GM23248 (cell line): ENCODE data around the gene PNKD. TPM values are rescaled to one million over a fixed set of nuclear protein-coding genes. Genes with fewer than 3 reads are reported as not detected.
A peak's percentile ranks its signal among the peaks of the same experiment; 100 is the strongest.

Experiments used
- DNase-seq: peaks from one replicate; pipeline ENCODE4 v3.0.0-alpha.2; 2015
- H2AFZ ChIP-seq: fragments of 200-600 bp; sonication (generic); 2 replicates; pipeline ENCODE4 v1.6.1; 2016; ENCODE audit warnings: antibody characterized with exemption
- H3F3A ChIP-seq: fragments of 200-600 bp; sonication (generic); 2 replicates; pipeline ENCODE4 v1.6.1; 2016; ENCODE audit warnings: mild to moderate bottlenecking, antibody characterized with exemption, mixed run types; ENCODE audit not compliant: insufficient read depth
- H3K27ac ChIP-seq: fragments of 200-600 bp; sonication (generic); 2 replicates; pipeline ENCODE4 v1.5.1; 2016; ENCODE audit warnings: mild to moderate bottlenecking
- H3K27me3 ChIP-seq: fragments of 200-600 bp; sonication (generic); replicated peaks from 2 replicates; pipeline ENCODE4 v1.6.1; 2016; ENCODE audit warnings: mild to moderate bottlenecking; ENCODE audit not compliant: insufficient read depth
- H3K36me3 ChIP-seq: fragments of 200-600 bp; sonication (generic); 2 replicates; pipeline ENCODE4 v1.6.1; 2016; ENCODE audit warnings: low read depth, mild to moderate bottlenecking
- H3K4me1 ChIP-seq: fragments of 200-600 bp; sonication (generic); 2 replicates; pipeline ENCODE4 v1.6.1; 2016; ENCODE audit warnings: mild to moderate bottlenecking; ENCODE audit not compliant: insufficient read depth
- H3K4me2 ChIP-seq: fragments of 200-600 bp; sonication (generic); one replicate; pipeline ENCODE4 v1.6.1; 2016; ENCODE audit warnings: mild to moderate bottlenecking; ENCODE audit not compliant: unreplicated experiment
- H3K4me3 ChIP-seq: fragments of 200-600 bp; sonication (generic); 2 replicates; pipeline ENCODE4 v1.5.1; 2016; ENCODE audit warnings: mild to moderate bottlenecking
- H3K79me2 ChIP-seq: fragments of 200-600 bp; sonication (generic); 2 replicates; pipeline ENCODE4 v1.6.1; 2016; ENCODE audit warnings: mild to moderate bottlenecking; ENCODE audit not compliant: insufficient read depth
- H3K9ac ChIP-seq: fragments of 200-600 bp; sonication (generic); 2 replicates; pipeline ENCODE4 v1.6.1; 2016; ENCODE audit warnings: mild to moderate bottlenecking
- H3K9me2 ChIP-seq: fragments of 200-600 bp; sonication (generic); 2 replicates; pipeline ENCODE4 v1.6.1; 2016; ENCODE audit warnings: mixed run types, mild to moderate bottlenecking, moderate library complexity; ENCODE audit not compliant: insufficient read depth
- H3K9me3 ChIP-seq: fragments of 200-600 bp; sonication (generic); one replicate; pipeline ENCODE4 v1.6.1; 2017; ENCODE audit warnings: low read depth
- H4K20me1 ChIP-seq: fragments of 200-600 bp; sonication (generic); 2 replicates; pipeline ENCODE4 v1.6.0; 2016; ENCODE audit not compliant: insufficient read depth
- EZH2 ChIP-seq: fragments of 200-600 bp; sonication (generic); IDR thresholded peaks from 2 replicates; pipeline ENCODE4 v1.6.1; 2018; ENCODE audit warnings: antibody characterized with exemption, mild to moderate bottlenecking; ENCODE audit not compliant: insufficient read depth, poor library complexity, severe bottlenecking
- EZH2phosphoT487 ChIP-seq: fragments of 200-600 bp; sonication (generic); IDR thresholded peaks from 2 replicates; pipeline ENCODE4 v1.6.1; 2018; ENCODE audit warnings: antibody characterized with exemption, moderate library complexity, mild to moderate bottlenecking, low read depth; ENCODE audit not compliant: insufficient read depth
- WGBS, 2 experiments: methylation state at CpG; one replicate each; pipeline ENCODE4 v1.1.6; 2015 to 2017; ENCODE audit warnings: low lambda C conversion rate in 2 of 2, low coverage in 1 of 2; ENCODE audit errors: missing lambda C conversion rate in 2 of 2; 5-methylcytosine and 5-hydroxymethylcytosine counted together
- in situ Hi-C: fragments of 300-500 bp; cut with MboI; formaldehyde crosslinking; loops from 2 replicates; pipeline ENCODE4 v1.15.0; 2020
- polyA plus RNA-seq: library from polyadenylated mRNA; unstranded; fragments of >200 nt; fragmentation: Nextera tagmentation; extraction: Ambion mirVana; gene quantifications from 2 replicates; pipeline ENCODE4 v1.2.1, GENCODE V29; 2016
- total RNA-seq: library from RNA; depleted of rRNA; stranded (reverse); fragments of >200 nt; shearing (Covaris generic); gene quantifications from 2 replicates; pipeline ENCODE4 v1.2.3, GENCODE V29; 2014

The PNKD gene
- total and polyA plus RNA-seq, 2 experiments from 2014 or later: 28.6 to 82.7 TPM

DNA sequence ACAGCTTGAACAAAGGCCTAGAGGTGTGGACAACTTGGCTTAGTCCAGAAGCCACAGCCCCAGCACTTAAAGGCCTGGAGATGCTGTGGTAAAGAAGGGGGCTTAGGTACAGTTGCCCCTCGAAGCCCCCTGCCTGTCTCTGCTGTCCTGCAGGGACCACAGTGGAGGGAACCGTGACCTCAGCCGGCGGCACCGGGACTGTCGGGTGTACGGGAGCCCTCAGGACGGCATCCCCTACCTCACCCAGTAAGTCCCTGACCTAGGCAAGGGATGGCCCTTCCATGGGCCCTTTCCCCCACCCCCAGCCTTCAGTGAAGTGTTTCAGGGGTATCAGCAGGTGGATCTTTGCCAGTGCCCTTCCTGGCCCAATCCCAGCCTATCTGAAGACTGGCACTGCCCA lies 71.1 kb downstream of the PNKD start:
- WGBS, 2 experiments: 81 to 85% methylated on average over 8 of the region's 8 CpGs
- peaks cover 5% of the 10 kb centered on the region; the same call in 1 of the 2 replicates for H3F3A ChIP-seq
- H4K20me1 ChIP-seq: no peaks in the 10 kb centered on the region
- H3K79me2 ChIP-seq: no peaks in the 10 kb centered on the region
- H3K4me2 ChIP-seq: no peak overlapping the region
- no peaks in the 10 kb centered on the region for H3K27me3 ChIP-seq
- no peak overlapping the region for H2AFZ ChIP-seq
- in situ Hi-C loops: no loop called here
- H3K4me3 ChIP-seq: no peak overlapping the region
- H3K4me1 ChIP-seq: peaks cover 7% of the 10 kb centered on the region
- H3K27ac ChIP-seq: no peak overlapping the region
- no peaks in the 10 kb centered on the region for H3K9me3 ChIP-seq
- H3K36me3 ChIP-seq: no peaks in the 10 kb centered on the region
- H3K9ac ChIP-seq: no peak overlapping the region
- H3K9me2 ChIP-seq: no peaks in the 10 kb centered on the region
- DNase-seq: no peak
- TF ChIP-seq EZH2phosphoT487: no peak
- TF ChIP-seq EZH2: no peak

DNA sequence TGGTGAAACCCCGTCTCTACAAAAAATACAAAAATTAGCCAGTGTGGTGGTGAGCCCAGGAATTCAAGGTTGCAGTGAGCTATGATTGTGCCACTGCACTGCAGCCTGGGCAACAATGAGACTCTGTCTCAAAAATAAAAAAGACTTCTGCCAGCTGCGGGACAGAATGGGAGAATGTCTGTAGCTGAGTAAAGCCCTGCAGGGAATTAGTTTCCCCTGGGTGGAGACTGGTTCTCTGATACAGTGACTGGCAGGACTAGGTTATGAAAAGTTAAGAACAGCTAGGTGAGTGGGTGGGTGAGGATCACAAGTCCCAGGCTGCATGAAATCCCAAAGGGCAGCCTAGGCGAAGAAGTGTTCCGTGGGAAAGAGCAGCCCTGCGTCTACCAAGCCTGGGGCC lies 72.5 kb downstream of the PNKD start:
- no peaks in the 10 kb centered on the region for H3K9me3 ChIP-seq
- no peak overlapping the region for H3K4me3 ChIP-seq
- no peaks in the 10 kb centered on the region for H3K36me3 ChIP-seq
- no peak overlapping the region for H3K9ac ChIP-seq
- H3K27ac ChIP-seq: no peak overlapping the region
- no peak overlapping the region for H3K4me2 ChIP-seq
- DNase-seq: no peak
- 98% methylated on average over 5 of the region's 5 CpGs for WGBS, 2 experiments
- H3K79me2 ChIP-seq: no peaks in the 10 kb centered on the region
- H2AFZ ChIP-seq: no peak overlapping the region
- H3K4me1 ChIP-seq: peaks cover 7% of the 10 kb centered on the region
- peaks cover 5% of the 10 kb centered on the region; the same call in 1 of the 2 replicates for H3F3A ChIP-seq
- TF ChIP-seq EZH2 (no peak), EZH2phosphoT487 (no peak)
- H3K9me2 ChIP-seq: no peaks in the 10 kb centered on the region
- in situ Hi-C loops: no loop called here
- no peaks in the 10 kb centered on the region for H3K27me3 ChIP-seq
- H4K20me1 ChIP-seq: no peaks in the 10 kb centered on the region

DNA sequence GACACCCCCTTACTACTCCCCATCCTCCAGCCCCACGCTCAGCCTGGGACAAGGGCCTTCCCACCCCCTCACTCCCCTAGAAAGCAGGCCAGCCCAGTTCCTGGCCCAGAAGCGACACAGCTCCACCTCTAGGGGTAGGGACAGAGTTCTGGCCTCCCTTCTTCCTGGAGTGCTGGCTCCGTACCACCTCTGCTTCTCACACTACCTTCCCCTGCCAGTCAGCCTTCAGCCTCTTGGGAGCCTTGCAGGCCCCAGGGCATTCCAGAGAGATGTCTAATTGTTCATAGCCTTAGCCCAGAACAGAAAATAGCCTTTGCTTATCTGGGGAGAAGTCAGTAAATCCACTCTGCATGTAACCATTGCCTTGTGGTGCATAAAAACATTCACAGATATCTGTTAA lies 73.3 kb downstream of the PNKD start:
- no peak overlapping the region for H2AFZ ChIP-seq
- H3K9me3 ChIP-seq: no peaks in the 10 kb centered on the region
- no peaks in the 10 kb centered on the region for H3K9me2 ChIP-seq
- in situ Hi-C loops: no loop called here
- WGBS, 2 experiments: 68 to 80% methylated on average over 3 of the region's 3 CpGs
- H3K79me2 ChIP-seq: no peaks in the 10 kb centered on the region
- H3F3A ChIP-seq: peaks cover 5% of the 10 kb centered on the region; the same call in 1 of the 2 replicates
- no peaks in the 10 kb centered on the region for H3K27me3 ChIP-seq
- H3K36me3 ChIP-seq: no peaks in the 10 kb centered on the region
- H4K20me1 ChIP-seq: no peaks in the 10 kb centered on the region
- no peak overlapping the region for H3K4me3 ChIP-seq
- peaks cover 7% of the 10 kb centered on the region for H3K4me1 ChIP-seq
- no peak overlapping the region for H3K9ac ChIP-seq
- peak; percentile 80 for DNase-seq
- H3K27ac ChIP-seq: no peak overlapping the region
- TF ChIP-seq EZH2phosphoT487: no peak
- TF ChIP-seq EZH2: no peak
- H3K4me2 ChIP-seq: no peak overlapping the region

DNA sequence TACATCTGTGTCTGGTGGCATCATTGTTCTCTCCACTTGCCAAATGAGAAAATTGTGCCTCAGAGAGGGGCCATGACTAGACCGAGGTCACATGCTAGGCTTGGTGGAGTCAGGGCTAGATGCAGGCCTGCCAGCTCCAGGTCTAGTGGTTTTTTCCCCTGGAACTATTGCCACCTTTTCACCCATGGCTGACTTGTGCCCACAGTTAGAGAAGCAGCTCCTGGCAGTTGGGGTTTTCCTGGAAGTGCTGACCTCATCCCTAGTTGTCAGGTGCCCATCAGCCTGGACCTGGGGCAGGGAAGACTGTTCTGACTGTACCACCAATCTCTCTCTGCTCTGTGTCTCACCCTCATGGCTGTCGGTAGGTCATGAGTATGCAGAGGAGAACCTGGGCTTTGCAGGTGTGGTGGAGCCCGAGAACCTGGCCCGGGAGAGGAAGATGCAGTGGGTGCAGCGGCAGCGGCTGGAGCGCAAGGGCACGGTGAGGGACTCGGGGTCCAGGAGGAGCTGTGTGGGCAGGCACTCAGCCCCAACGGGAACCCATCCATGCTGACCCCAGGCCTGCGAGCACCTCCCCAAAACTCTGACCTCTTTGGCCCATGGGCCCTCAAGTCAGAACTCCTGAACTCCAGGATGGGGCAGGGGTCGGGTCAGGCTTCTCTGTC lies 73.9 kb downstream of the PNKD start:
- no peaks in the 10 kb centered on the region for H3K36me3 ChIP-seq
- DNase-seq: peak; percentile 24
- no peaks in the 10 kb centered on the region for H3K9me2 ChIP-seq
- H3K79me2 ChIP-seq: no peaks in the 10 kb centered on the region
- H3K9me3 ChIP-seq: no peaks in the 10 kb centered on the region
- 88 to 90% methylated on average over 12 of the region's 12 CpGs for WGBS, 2 experiments
- H3K27ac ChIP-seq: no peak overlapping the region
- no peak overlapping the region for H3K4me2 ChIP-seq
- H3K9ac ChIP-seq: no peak overlapping the region
- in situ Hi-C loops: no loop called here
- no peaks in the 10 kb centered on the region for H4K20me1 ChIP-seq
- H3K4me3 ChIP-seq: no peak overlapping the region
- no peak overlapping the region for H2AFZ ChIP-seq
- peaks cover 5% of the 10 kb centered on the region; the same call in 1 of the 2 replicates for H3F3A ChIP-seq
- no peak for TF ChIP-seq EZH2
- TF ChIP-seq EZH2phosphoT487: no peak
- H3K27me3 ChIP-seq: no peaks in the 10 kb centered on the region
- peaks cover 7% of the 10 kb centered on the region for H3K4me1 ChIP-seq
